Esophagus squamous epithelium (tissue), 5 donors: ENCODE data around the gene HDDC2. TPM values are rescaled to one million over a fixed set of nuclear protein-coding genes. Genes with fewer than 3 reads are reported as not detected.
"Not testable (repeated sequence)": the region's sequence is repeated elsewhere in the genome, so short reads cannot be mapped to it uniquely, and the experiment has no call there.

ENCODE experiments used
- DNase-seq: peaks from one replicate; lab custom pipeline; 2025; lab: John Stamatoyannopoulos, UW
- H3K27ac ChIP-seq, 4 donors: fragments of 200-600 bp; sonication (generic); one replicate each; pipeline ENCODE4 v1.5.1; 2016 to 2019; ENCODE audit warnings: mild to moderate bottlenecking in 1 of 4
- H3K27me3 ChIP-seq, 4 donors: fragments of 200-600 bp; sonication (generic); 1 replicate in 3 of 4; 2 replicates in 1 of 4; pipeline versions ENCODE4 v1.5.1 to v1.6.0; 2017 to 2021; ENCODE audit warnings: antibody characterized with exemption in 1 of 4
- H3K36me3 ChIP-seq, 3 donors: fragments of 200-600 bp; sonication (generic); one replicate each; pipeline ENCODE4 v1.5.1; 2016 to 2019
- H3K4me1 ChIP-seq, 3 donors: fragments of 200-600 bp; sonication (generic); one replicate each; pipeline ENCODE4 v1.5.1; 2017 to 2019
- H3K4me3 ChIP-seq, 4 donors: fragments of 200-600 bp; sonication (generic); 1 replicate in 3 of 4; 2 replicates in 1 of 4; pipeline ENCODE4 v1.5.1; 2016 to 2019; ENCODE audit warnings: mild to moderate bottlenecking in 2 of 4, moderate library complexity in 1 of 4
- H3K9me3 ChIP-seq, 3 donors: fragments of 200-600 bp; sonication (generic); one replicate each; pipeline ENCODE4 v1.5.1; 2016 to 2019
- POLR2A ChIP-seq, 4 donors: fragments of 450-650 bp; IDR thresholded peaks; one replicate each; pipeline ENCODE4 v1.6.1; 2017; ENCODE audit warnings: antibody characterized with exemption in 4 of 4, mild to moderate bottlenecking in 4 of 4, moderate library complexity in 3 of 4
- WGBS, 2 donors: methylation state at CpG; one replicate each; pipeline ENCODE4 v1.1.5; 2018; 5-methylcytosine and 5-hydroxymethylcytosine counted together
- intact Hi-C: fragments of 100-400 bp; cut with DNase I; formaldehyde crosslinking; loops from one replicate; pipeline ENCODE4 v1.15.0; 2022
- total RNA-seq, 4 donors: library from RNA; depleted of rRNA; stranded (reverse); fragments of >200 nt; gene quantifications; one replicate each; pipeline ENCODE4 v1.1.0, GENCODE V29; 2016
- TF ChIP-seq, protein P1 (sequence below), 6 experiments: fragments of 450-650 bp in 4 of 6; fragments of 200-600 bp in 2 of 6; sonication (generic) in 2 of 6; IDR thresholded peaks; one replicate each; pipeline ENCODE4 v1.5.1; 2016 to 2019; ENCODE audit warnings: antibody characterized with exemption in 6 of 6, mild to moderate bottlenecking in 4 of 6, moderate library complexity in 4 of 6
- donor health status: DM: yes; HTN: yes; CAD: no.

HDDC2 gene
- total RNA-seq, 4 donors from 2014 or later: 49.2 to 84.7 (median 53.3) TPM

- Histone ChIP-seq H3K4me1 (peaks cover 0 to 43% (median 0%) of the 10 kb centered on the region in 3 donors), H3K4me3 (no peak overlapping the region), H3K9me3 (no peaks in the 10 kb centered on the region), H3K27me3 (no peaks in the 10 kb centered on the region), H3K36me3 (peaks cover 5 to 94% (median 14%) of the 10 kb centered on the region in 3 donors), H3K27ac (no peak overlapping the region)
- TF ChIP-seq, protein P1, sequence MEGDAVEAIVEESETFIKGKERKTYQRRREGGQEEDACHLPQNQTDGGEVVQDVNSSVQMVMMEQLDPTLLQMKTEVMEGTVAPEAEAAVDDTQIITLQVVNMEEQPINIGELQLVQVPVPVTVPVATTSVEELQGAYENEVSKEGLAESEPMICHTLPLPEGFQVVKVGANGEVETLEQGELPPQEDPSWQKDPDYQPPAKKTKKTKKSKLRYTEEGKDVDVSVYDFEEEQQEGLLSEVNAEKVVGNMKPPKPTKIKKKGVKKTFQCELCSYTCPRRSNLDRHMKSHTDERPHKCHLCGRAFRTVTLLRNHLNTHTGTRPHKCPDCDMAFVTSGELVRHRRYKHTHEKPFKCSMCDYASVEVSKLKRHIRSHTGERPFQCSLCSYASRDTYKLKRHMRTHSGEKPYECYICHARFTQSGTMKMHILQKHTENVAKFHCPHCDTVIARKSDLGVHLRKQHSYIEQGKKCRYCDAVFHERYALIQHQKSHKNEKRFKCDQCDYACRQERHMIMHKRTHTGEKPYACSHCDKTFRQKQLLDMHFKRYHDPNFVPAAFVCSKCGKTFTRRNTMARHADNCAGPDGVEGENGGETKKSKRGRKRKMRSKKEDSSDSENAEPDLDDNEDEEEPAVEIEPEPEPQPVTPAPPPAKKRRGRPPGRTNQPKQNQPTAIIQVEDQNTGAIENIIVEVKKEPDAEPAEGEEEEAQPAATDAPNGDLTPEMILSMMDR (IDR thresholded peaks at IDR 0.05): no peak
- no peak for TF ChIP-seq POLR2A (IDR thresholded peaks at IDR 0.05)
- intact Hi-C loops: loop anchor here (10.0 kb wide), 1 partner anchor 139 kb away; the partner anchor contains the start of gene TPD52L1
- 92 to 100% methylated on average over 1 of the region's 1 CpG for WGBS, 2 donors
- DNase-seq: no peak
Measured at GRCh38 chr6:125294036-125294435, 7.7 kb downstream of the HDDC2 start.

GRCh38 chr6:125293587-125293986 is 8.2 kb downstream of the HDDC2 start:
- peaks cover 0 to 38% (median 0%) of the 10 kb centered on the region in 3 donors for H3K4me1 ChIP-seq
- no peaks in the 10 kb centered on the region for H3K27me3 ChIP-seq
- no peak for DNase-seq
- 93 to 95% methylated on average over 3 of the region's 3 CpGs for WGBS, 2 donors
- intact Hi-C loops: loop anchor here (10.0 kb wide), 1 partner anchor 139 kb away; the partner anchor contains the start of gene TPD52L1
- peaks cover 5 to 90% (median 14%) of the 10 kb centered on the region in 3 donors for H3K36me3 ChIP-seq
- no peak overlapping the region for H3K27ac ChIP-seq
- H3K9me3 ChIP-seq: no peaks in the 10 kb centered on the region
- TF ChIP-seq, protein P1 (IDR thresholded peaks at IDR 0.05): no peak
- H3K4me3 ChIP-seq: no peak overlapping the region

DNA sequence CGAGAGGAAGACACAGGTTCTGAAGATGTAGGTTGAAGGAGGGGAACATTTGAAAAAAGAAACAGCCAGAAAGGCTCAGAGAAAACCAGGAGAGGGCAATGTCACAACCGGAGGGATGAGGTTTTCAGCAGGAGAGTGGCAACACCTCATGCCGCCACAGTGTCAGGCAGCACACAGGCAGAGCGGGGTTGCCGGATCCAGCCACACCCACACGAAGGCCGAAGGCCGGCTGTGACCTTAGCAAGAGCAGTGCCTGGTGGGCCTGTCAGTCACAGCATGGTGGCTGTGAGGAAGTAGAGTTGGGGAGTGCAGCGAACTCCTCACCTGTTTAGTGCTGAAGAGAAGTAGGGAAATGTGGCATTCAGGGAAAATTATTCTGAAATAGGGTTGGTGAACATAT is 14.0 kb downstream of the HDDC2 start:
- H3K4me3 ChIP-seq: no peak overlapping the region
- H3K36me3 ChIP-seq: peaks cover 0 to 89% (median 12%) of the 10 kb centered on the region in 3 donors
- H3K27me3 ChIP-seq: no peaks in the 10 kb centered on the region
- peaks cover 0 to 5% (median 0%) of the 10 kb centered on the region in 3 donors for H3K9me3 ChIP-seq
- intact Hi-C loops: no loop called here
- H3K4me1 ChIP-seq: no peaks in the 10 kb centered on the region
- DNase-seq: no peak
- TF ChIP-seq, protein P1 (IDR thresholded peaks at IDR 0.05): no peak
- TF ChIP-seq POLR2A (IDR thresholded peaks at IDR 0.05): no peak
- WGBS, 2 donors: 91 to 93% methylated on average over 9 of the region's 9 CpGs
- H3K27ac ChIP-seq: no peak overlapping the region

DNA sequence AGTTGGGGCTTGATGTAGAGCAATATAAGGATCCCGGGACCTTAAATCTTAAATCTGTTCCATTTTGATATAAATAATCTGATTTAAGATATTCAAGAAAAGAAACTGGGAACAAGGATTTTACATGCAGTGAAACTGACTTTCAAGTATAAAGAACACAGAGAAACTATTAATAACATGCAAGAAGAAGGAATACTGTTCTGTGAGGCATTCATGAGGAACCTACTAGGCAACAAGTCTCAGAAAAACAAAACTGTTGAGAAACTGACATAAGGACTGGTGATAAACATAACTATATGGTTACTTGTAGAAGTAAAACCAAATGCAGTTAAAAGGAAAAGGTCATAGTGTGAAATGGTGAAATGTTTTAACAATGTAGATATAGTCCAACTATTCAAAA is 15.8 kb downstream of the HDDC2 start:
- DNase-seq: no peak
- TF ChIP-seq, protein P1 (IDR thresholded peaks at IDR 0.05): no peak
- no peak for TF ChIP-seq POLR2A (IDR thresholded peaks at IDR 0.05)
- H3K4me1 ChIP-seq: no peaks in the 10 kb centered on the region
- H3K36me3 ChIP-seq: peaks cover 0 to 89% (median 9%) of the 10 kb centered on the region in 3 donors
- WGBS, 2 donors: 95 to 100% methylated on average over 1 of the region's 1 CpG
- H3K27ac ChIP-seq: no peak overlapping the region
- peaks cover 0 to 5% (median 0%) of the 10 kb centered on the region in 3 donors for H3K9me3 ChIP-seq
- intact Hi-C loops: no loop called here
- no peak overlapping the region for H3K4me3 ChIP-seq
- no peaks in the 10 kb centered on the region for H3K27me3 ChIP-seq

GRCh38 chr6:125285353-125285752 is 16.4 kb downstream of the HDDC2 start:
- 96 to 100% methylated on average over 1 of the region's 1 CpG for WGBS, 2 donors
- intact Hi-C loops: no loop called here
- Histone ChIP-seq H3K27me3 (no peaks in the 10 kb centered on the region), H3K4me1 (no peaks in the 10 kb centered on the region), H3K4me3 (no peak overlapping the region), H3K27ac (no peak overlapping the region), H3K36me3 (peaks cover 0 to 89% (median 15%) of the 10 kb centered on the region in 3 donors), H3K9me3 (peaks cover 0 to 8% (median 0%) of the 10 kb centered on the region in 3 donors)
- DNase-seq: no peak
- TF ChIP-seq POLR2A (IDR thresholded peaks at IDR 0.05): no peak
- TF ChIP-seq, protein P1 (IDR thresholded peaks at IDR 0.05): no peak

GRCh38 chr6:125282470-125282869 is 19.3 kb downstream of the HDDC2 start:
- H3K4me3 ChIP-seq, H3K27me3 ChIP-seq, DNase-seq, intact Hi-C loops, H3K27ac ChIP-seq, H3K9me3 ChIP-seq, H3K4me1 ChIP-seq: not testable (repeated sequence)
- H3K36me3 ChIP-seq: peaks cover 0 to 82% (median 8%) of the 10 kb centered on the region in 3 donors
- 94 to 97% methylated on average over 3 of the region's 3 CpGs for WGBS, 2 donors

DNA sequence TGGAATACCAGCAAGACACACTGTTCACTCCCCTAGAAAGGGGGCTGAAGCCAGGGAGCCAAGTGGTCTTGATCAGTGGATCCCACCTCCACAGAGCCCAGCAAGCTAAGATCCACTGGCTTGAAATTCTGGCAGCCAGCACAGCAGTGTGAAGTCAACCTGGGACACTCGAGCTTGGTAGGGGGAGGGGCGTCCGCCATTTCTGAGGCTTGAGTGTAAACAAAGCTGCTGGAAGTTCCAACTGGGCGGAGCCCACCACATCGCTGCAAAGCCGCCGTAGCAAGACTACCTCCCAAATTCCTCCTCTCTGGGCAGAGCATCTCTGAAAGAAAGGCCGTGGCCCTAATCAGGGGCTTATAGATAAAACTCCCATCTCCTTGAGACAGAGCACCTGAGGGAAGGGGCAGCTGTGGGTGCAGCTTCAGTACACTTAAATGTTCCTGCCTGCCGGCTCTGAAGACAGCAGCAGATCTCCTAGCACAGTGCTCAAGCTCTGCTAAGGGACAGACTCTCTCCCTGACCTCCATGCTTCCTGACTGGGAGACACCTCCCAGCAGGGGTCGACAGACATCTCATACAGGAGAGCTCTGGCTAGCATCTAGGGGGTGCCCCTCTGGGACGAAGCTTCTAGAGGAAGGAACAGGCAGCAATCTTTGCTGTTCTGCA is 21.3 kb downstream of the HDDC2 start:
- DNase-seq, H3K4me3 ChIP-seq, H3K27ac ChIP-seq, H3K4me1 ChIP-seq, intact Hi-C loops, H3K27me3 ChIP-seq, H3K9me3 ChIP-seq: not testable (repeated sequence)
- H3K36me3 ChIP-seq: peaks cover 3 to 82% (median 8%) of the 10 kb centered on the region in 3 donors
- WGBS, 2 donors: 74 to 93% methylated on average over 7 of the region's 11 CpGs
